ENCODE data around the gene MYO5A. TPM values are rescaled to one million over a fixed set of nuclear protein-coding genes. Genes with fewer than 3 reads are reported as not detected.
"Not testable (repeated sequence)": the region's sequence is repeated elsewhere in the genome, so short reads cannot be mapped to it uniquely, and the experiment has no call there.

MYO5A gene
- total RNA-seq = 41.1 and 45.4 TPM in 2 replicates
- long read RNA-seq, partial matches to known transcripts = 45 of 65 reads
- long read RNA-seq, other reads (novel, unspliced or antisense) = 20 of 65 reads

- peak; percentile 89 for DNase-seq (ENCODE audit: extremely low spot score, unreplicated experiment)
- Mint-ChIP-seq H3K27me3 (ENCODE audit: unreplicated experiment) (no peaks in the 10 kb centered on the region), H3K36me3 (ENCODE audit: unreplicated experiment) (no peaks in the 10 kb centered on the region), H3K27ac (ENCODE audit: unreplicated experiment) (peak within 1 kb of the TSS; percentile 86), H3K9me3 (ENCODE audit: unreplicated experiment) (no peaks in the 10 kb centered on the region), H3K4me1 (ENCODE audit: unreplicated experiment) (peaks cover 25% of the 10 kb centered on the region), H3K4me3 (ENCODE audit: unreplicated experiment) (peak within 1 kb of the TSS; percentile 92)
- peak; percentile 36 for TF ChIP-seq CTCF (IDR thresholded peaks at IDR 0.05)
Observed at GRCh38 chr15:52528564-52529340, at the start of gene MYO5A. MYO5A (minus strand) TSS chr15:52528880; CDS start chr15:52528806, 74 bp downstream.

DNA sequence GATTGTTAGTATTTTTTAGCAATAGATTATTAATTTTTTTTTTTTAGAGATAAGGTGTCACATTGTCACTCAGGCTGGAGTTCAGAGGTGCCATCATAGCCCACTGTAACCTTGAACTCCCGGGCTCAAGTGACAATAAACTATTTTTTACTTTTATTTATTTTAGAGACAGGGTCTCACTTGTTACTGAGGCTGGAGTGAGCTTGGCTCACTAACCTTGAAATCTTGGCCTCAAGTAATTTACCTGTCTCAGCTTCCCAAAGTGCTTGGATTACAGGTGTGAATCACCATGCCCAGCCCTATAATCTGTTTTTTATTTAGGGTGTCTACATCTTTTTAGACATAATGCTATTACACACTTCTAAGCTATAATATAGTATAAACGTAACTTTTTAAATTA is 48.0 kb upstream of the MYO5A start:
- H3K27ac Mint-ChIP-seq (ENCODE audit: unreplicated experiment) = no peak overlapping the region
- no peaks in the 10 kb centered on the region for H3K4me1 Mint-ChIP-seq (ENCODE audit: unreplicated experiment)
- no peaks in the 10 kb centered on the region for H3K27me3 Mint-ChIP-seq (ENCODE audit: unreplicated experiment)
- DNase-seq (ENCODE audit: extremely low spot score, unreplicated experiment) = no peak
- H3K4me3 Mint-ChIP-seq (ENCODE audit: unreplicated experiment) = no peak overlapping the region
- H3K36me3 Mint-ChIP-seq (ENCODE audit: unreplicated experiment) = peaks cover 13% of the 10 kb centered on the region
- no peaks in the 10 kb centered on the region for H3K9me3 Mint-ChIP-seq (ENCODE audit: unreplicated experiment)
- no peak for TF ChIP-seq CTCF (IDR thresholded peaks at IDR 0.05)

DNA sequence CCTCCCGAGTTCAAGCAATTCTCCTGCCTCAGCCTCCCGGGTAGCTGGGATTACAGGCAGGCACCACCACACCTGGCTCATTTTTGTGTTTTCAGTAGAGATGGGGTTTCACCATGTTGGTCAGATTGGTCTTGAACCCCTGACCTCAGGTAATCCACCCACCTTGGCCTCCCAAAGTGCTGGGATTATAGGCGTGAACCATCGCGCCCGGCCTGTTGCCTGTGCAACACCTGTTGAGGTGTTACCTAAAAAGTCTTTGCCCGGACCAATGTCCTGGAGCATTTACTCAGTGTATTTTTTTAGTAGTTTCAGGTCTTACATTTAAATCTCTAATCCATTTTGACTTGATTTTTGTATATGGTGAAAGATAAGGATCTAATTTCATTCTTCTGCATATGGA is 46.9 kb upstream of the MYO5A start:
- H3K27ac Mint-ChIP-seq (ENCODE audit: unreplicated experiment); H3K36me3 Mint-ChIP-seq (ENCODE audit: unreplicated experiment); H3K27me3 Mint-ChIP-seq (ENCODE audit: unreplicated experiment); H3K9me3 Mint-ChIP-seq (ENCODE audit: unreplicated experiment); H3K4me1 Mint-ChIP-seq (ENCODE audit: unreplicated experiment); H3K4me3 Mint-ChIP-seq (ENCODE audit: unreplicated experiment); DNase-seq (ENCODE audit: extremely low spot score, unreplicated experiment): not testable (repeated sequence)

GRCh38 chr15:52575072-52575471 is 46.4 kb upstream of the MYO5A start:
- DNase-seq (ENCODE audit: extremely low spot score, unreplicated experiment) = no peak
- no peak for TF ChIP-seq CTCF (IDR thresholded peaks at IDR 0.05)
- H3K9me3 Mint-ChIP-seq (ENCODE audit: unreplicated experiment) = no peaks in the 10 kb centered on the region
- H3K4me3 Mint-ChIP-seq (ENCODE audit: unreplicated experiment) = no peak overlapping the region
- peaks cover 8% of the 10 kb centered on the region for H3K36me3 Mint-ChIP-seq (ENCODE audit: unreplicated experiment)
- H3K27me3 Mint-ChIP-seq (ENCODE audit: unreplicated experiment) = no peaks in the 10 kb centered on the region
- no peaks in the 10 kb centered on the region for H3K4me1 Mint-ChIP-seq (ENCODE audit: unreplicated experiment)
- H3K27ac Mint-ChIP-seq (ENCODE audit: unreplicated experiment) = no peak overlapping the region

DNA sequence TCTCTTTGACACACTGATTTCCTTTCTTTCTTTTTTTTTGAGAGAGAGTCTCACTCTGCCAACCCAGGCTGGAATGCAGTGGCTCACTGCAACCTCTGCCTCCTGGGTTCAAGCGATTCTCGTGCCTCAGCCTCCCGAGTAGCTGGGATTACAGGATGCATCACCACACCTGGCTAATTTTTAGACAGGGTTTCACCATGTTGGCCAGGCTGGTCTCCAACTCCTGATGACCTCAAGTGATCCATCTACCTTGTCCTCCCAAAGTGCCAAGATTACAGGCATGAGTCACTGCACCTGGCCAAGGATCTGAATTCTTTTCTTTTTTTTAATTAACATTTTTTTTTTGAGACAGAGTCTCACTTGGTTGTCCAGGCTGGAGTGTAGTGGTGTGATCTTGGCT is 45.9 kb upstream of the MYO5A start:
- H3K4me1 Mint-ChIP-seq (ENCODE audit: unreplicated experiment); H3K36me3 Mint-ChIP-seq (ENCODE audit: unreplicated experiment); H3K9me3 Mint-ChIP-seq (ENCODE audit: unreplicated experiment); DNase-seq (ENCODE audit: extremely low spot score, unreplicated experiment); H3K4me3 Mint-ChIP-seq (ENCODE audit: unreplicated experiment); H3K27me3 Mint-ChIP-seq (ENCODE audit: unreplicated experiment); H3K27ac Mint-ChIP-seq (ENCODE audit: unreplicated experiment): not testable (repeated sequence)

All from osteocyte (in vitro differentiated cells).